Measurements from ENCODE around the gene RNF157.
"Not testable (repeated sequence)": the region's sequence is repeated elsewhere in the genome, so short reads cannot be mapped to it uniquely, and the experiment has no call there.

The RNF157 gene

DNA sequence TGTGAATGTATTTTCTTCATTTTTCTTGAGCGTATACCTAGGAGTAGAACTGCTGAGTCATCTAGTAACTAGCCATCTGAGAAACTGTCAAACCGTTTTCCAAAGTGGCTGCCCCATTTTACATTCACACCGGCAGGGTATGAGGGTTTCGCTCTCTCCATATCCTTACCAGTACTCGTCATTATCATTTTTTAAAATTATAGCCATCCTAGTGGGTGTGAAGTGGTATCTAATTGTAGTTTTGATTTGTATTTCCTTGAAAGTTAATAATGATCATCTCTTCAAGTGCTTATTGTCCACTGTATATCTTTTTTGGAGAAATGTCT lies 6.0 kb downstream of the RNF157 start:
- FAIRE-seq (no peak), DNase-seq (ENCODE audit: low spot score) (no peak)

GRCh38 chr17:76233588-76234353 lies 6.5 kb downstream of the RNF157 start:
- DNase-seq (ENCODE audit: low spot score), result no peak
- no peak for FAIRE-seq

DNA sequence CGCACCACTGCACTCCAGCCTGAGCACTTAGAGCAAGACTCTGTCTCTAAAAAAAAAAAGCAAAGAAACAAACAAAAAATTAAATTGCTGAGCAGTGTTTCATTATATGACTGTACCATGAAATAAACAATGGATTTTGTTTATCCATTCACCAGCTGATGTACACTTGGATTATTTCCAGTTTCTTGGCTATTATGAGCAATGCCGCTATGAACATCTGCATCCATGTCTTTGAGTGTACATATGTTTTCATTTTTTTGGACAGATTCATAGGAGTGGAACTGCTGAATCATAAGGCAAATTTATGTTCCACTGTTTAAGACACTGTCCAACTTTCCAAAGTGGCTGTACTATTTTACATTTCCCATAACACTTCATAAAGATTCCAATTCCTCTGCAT lies 8.0 kb downstream of the RNF157 start:
- no peak for FAIRE-seq
- DNase-seq (ENCODE audit: low spot score), result no peak

DNA sequence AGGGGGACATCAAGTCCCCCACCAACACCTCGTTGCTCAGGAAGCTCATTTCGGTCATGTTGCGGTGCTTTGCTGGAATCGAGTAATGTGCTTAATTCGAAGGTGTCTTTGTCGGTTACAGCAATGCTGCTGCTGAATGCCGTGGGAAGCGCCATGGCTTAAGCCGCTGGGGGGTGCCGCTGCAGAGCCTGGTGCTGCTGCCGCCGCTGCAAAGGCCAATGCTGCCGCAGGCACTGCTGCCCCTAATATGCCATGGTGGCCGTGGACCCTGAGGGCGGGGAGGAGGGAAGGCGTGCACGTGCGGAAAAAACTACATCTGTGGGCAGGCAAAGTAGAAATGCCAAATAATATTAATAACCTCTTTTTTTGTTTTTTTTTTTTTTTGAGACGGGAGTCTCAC lies 13.5 kb downstream of the RNF157 start:
- not testable (repeated sequence) for DNase-seq (ENCODE audit: low spot score); FAIRE-seq

GRCh38 chr17:76225373-76226086 lies 14.8 kb downstream of the RNF157 start:
- peak; percentile 27 for FAIRE-seq
- not testable (repeated sequence) for DNase-seq (ENCODE audit: low spot score)

GRCh38 chr17:76223802-76224201 lies 16.5 kb downstream of the RNF157 start:
- no peak for DNase-seq (ENCODE audit: low spot score)
- FAIRE-seq, result no peak

DNA sequence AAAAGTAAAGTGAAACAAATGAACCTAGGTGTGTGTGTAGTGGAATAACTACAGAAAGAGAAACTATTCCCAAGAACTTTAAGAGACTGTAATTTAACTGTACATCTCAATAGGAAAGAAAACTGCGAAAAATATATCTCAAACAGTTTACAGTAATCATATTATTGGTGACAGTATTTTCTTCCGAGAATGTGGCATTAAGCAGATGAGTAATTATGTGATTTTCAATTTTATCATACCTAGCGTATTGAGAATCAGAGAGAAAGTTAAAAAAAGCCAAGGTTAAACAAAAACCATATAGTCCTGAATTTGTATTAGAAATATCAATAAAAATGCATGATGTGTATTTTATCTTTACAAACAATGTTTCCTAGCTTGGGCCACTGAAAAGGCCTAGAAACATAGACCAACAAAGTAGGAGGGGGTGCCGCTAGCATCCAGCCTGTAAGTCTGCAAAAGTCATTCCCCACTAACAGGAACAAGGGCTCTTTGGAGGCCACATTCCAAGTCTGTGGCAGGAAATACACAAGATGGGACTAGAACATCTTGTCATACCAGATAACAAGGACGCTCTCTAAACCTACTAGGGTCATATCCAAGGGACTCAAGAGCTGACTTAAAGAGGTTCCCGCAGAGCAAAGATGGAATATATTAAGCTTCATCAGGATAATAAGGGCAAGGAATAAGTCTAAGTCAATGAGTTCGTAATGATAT lies 20.5 kb downstream of the RNF157 start:
- FAIRE-seq (no peak), DNase-seq (ENCODE audit: low spot score) (no peak)

- no peak for DNase-seq (ENCODE audit: low spot score)
- no peak for FAIRE-seq
These were observed 23.2 kb downstream of the RNF157 start for GRCh38 chr17:76217081-76217480.

DNA sequence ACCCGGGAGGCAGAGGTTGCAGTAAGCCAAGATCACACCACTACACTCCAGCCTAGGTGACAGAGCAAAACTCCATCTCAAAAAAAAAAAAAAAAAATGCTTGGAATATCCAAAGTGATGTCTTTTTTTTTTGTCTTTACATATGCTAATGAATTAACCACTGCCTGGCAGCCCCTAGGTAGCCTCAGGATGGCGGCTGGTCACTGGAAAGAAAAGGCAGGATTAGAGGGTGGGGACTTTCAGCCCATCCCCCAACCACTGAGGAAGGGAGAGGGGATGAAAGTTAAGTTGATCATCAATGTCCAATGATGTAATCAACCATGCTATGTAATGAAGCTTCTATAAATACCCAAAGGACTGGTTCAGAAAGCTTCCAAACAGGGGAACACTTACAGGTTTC lies 26.8 kb downstream of the RNF157 start:
- FAIRE-seq (no peak), DNase-seq (ENCODE audit: low spot score) (no peak)

DNA sequence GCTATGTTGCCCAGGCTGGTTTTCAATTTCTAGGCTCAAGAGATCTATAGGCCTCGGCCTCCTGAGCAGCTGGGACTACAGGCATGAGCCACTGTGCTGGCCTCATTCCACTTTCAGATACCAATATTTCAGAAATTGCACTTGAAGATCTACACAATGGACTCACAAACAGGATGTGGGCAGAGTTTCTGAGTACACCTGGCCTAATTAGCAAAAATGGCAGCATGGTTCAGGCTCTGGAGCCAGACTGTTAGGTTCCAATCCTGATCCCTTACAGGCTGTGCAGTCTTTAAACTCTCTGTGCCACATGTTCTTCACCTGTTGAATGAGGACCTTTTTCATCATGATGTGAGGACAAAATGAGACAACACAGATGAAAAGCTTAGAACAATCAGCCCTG lies 32.2 kb downstream of the RNF157 start:
- FAIRE-seq (no peak), DNase-seq (ENCODE audit: low spot score) (no peak)

- DNase-seq (ENCODE audit: low spot score), result no peak
- FAIRE-seq, result peak; percentile 73
These were observed 32.8 kb downstream of the RNF157 start for GRCh38 chr17:76207275-76208059.

- FAIRE-seq; DNase-seq (ENCODE audit: low spot score): not testable (repeated sequence)
These were observed 34.6 kb downstream of the RNF157 start for GRCh38 chr17:76205542-76206144.

DNA sequence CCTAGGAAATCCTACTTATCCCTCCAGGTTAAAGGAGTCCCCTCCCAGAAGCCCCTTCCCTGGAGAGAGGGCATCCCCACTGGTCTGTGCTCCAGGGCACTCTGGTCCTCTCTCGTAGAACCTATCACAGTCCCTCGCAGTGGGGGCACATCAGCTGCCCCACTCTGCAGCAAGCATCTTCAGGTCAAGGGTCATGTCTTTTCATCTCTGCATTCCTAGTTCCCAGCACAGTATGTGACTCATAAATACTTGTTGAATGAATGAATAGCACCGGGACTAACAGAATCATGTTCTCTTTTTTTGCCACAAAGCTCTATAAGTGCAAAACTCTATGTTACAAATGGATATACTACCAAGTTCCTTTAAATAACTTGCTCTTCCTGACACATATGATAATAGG lies 36.0 kb downstream of the RNF157 start:
- DNase-seq (ENCODE audit: low spot score) (peak; percentile 85), FAIRE-seq (peak; percentile 67)

DNA sequence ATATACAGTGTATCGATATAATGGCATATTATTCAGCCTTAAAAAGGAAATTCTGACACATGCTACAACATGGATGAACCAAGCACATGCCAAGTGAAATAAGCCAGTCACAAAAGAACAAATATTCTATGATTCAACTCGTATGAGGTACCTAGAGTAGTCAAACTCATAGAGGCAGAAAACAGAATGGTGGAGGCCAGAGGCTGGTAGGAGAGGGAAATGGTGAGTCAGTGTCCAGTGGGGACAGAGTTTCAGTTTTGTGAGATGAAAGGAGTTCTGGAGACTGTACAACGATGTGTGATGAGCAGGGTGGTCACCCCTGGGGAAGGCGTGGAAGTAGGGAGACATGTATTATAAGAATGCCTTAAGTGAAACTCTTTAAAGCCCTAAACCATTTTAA lies 39.9 kb downstream of the RNF157 start:
- FAIRE-seq, result no peak
- no peak for DNase-seq (ENCODE audit: low spot score)

DNA sequence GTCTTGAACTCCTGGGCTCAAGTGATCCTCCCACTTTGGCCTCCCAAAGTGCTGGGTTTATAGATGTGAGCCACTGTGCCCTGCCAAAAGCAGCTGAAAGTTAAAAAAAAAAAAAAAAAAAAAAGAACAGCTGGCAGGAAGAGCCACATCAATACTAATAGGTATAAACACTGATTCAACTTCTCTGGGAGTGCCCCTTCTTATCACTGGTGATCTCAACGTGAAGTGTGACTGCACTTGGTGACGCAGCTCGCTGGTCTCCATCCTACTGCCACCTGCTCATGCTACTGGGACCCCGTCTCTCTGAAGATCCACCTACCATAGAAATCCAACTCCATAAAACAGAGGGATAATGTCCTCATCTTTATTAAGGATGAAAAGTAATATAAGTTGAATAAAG lies 40.8 kb downstream of the RNF157 start:
- DNase-seq (ENCODE audit: low spot score) (no peak), FAIRE-seq (no peak)

DNA sequence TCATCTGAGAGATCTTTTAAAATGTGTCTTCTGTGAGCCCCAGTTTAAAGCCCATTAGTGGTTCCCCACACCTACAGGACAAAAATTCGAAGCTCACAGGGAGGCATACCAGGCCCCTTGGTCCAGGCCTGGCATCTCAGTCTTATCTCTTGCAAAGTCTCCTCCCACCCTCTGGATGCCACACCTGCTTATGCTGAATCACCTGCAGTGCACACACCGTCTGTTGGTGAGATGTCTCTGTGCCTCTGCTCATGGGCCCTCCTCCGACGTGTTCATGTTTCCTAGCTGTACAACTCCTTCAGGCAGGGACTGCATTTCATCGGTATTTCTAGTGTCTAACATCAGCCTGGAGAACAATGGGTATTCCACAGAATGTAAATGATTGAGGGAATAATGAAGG lies 41.6 kb downstream of the RNF157 start:
- FAIRE-seq, result peak; percentile 81
- no peak for DNase-seq (ENCODE audit: low spot score)

DNA sequence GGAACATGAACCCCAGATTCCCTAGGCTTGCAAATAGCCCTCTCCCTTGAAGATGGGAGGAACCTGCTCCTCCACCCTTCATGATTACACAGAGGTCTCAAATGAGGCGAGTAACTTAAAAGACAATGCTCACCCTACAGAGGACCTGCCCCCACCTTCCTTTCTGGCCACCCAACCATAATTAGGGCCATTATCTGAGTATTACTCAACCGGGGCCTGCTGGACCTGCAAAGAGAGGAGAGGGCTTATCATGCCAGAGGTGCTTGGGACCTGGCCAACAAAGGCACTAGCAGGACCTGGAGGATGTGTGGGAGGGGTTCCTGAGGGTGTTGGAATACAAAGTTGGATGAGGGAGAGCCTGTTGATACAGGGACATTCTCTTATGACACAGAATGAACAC lies 42.4 kb downstream of the RNF157 start:
- FAIRE-seq (no peak), DNase-seq (ENCODE audit: low spot score) (no peak)

- FAIRE-seq, result no peak
- no peak for DNase-seq (ENCODE audit: low spot score)
These were observed 43.6 kb downstream of the RNF157 start for GRCh38 chr17:76196675-76197074.

- DNase-seq (ENCODE audit: low spot score) (no peak), FAIRE-seq (no peak)
These were observed 44.8 kb downstream of the RNF157 start for GRCh38 chr17:76195281-76196096.

DNA sequence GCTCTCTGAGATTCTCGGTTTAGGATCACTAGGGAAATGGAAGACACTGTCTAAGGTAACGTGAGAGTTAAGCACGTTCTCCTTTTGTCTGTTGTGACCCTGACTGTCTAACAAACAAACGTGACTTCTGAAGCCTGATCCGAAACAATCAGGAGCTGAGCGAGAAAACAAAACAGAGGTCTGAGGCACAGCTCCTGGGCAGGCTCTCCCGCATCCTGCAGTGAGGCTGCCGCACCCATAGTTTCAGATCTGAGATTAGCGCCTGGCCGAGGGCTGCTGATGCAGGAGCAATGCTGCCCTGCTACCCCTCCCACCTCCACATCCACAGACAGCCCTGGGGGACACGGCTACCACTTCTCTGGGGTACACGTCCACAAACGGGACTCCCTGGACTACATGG lies 46.7 kb downstream of the RNF157 start:
- DNase-seq (ENCODE audit: low spot score) (no peak), FAIRE-seq (no peak)
